GM12875 (cell line): ENCODE measurements around the gene GPR4.
"Not testable (repeated sequence)": the region's sequence is repeated elsewhere in the genome, so short reads cannot be mapped to it uniquely, and the experiment has no call there.

ENCODE experiments used
- H3K4me3 ChIP-seq: one replicate; pipeline ENCODE4 v1.5.1; 2011; ENCODE audit warnings: low read depth, low read length, control low read depth
- CTCF ChIP-seq: IDR thresholded peaks from 2 replicates; pipeline ENCODE4 v1.5.1; 2011; ENCODE audit warnings: low read depth, mild to moderate bottlenecking, control low read depth, inconsistent platforms, low read length, moderate library complexity, borderline replicate concordance; ENCODE audit not compliant: insufficient read depth

Gene GPR4

DNA sequence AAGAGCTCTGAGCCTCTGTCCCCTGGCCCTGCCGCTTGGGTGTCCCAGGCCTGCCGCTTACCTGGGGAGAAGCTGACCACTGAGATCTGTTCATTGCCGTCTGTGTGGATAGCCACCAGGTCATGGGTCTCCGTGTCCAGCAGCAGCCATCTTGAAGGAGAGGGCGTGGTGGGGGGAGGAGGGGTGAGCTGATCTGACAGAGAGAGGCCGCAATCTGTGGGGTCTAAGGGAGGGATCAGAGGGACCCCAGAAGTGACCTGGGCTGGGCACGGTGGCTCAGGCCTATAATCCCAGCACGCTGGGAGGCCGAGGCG lies 14.6 kb upstream of the GPR4 start:
- no peak overlapping the region for H3K4me3 ChIP-seq
- TF ChIP-seq CTCF: no peak

DNA sequence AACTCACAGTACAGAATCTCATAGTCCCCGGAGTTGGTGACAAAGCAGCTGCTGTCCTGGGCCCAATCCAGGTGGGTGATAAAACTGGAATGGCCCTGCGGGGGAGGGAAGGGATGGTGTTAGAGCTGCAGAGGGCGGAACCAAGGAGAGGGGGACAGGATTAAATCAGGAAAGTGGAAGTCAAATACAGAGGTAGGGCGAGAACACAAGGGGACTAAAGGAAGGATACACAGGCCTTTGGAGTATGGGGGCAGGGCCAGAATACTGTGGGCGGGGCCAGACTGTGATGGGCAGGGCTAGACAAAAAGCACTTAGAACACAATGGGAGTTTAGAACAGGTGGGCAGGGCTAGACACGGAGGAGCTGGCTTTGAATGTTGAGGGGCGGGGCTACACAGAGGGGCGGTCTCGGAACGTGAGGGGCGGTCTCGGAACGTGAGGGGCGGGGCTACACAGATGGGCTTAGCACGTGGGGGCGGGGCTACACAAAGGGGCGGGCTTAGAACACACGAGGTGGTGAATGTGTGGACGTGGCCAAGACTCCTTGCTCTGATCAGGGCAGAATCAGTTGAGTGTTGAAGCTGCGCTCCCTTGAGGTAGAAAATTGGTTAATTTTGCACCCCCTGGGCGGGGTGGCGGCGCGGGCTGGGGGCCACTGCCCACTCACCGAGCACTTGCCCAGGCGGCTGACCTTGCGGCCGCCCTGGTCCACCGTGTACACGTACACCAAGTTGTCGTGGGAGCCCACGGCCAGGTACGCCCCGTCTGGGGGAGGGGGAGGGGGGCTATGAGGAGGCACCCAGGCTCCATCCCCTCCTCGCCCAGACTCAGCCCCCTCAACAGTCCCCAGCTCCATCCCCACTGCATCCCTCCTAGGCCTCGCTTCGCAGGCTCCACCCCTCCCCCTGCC lies 14.0 kb upstream of the GPR4 start:
- no peak for TF ChIP-seq CTCF
- no peak overlapping the region for H3K4me3 ChIP-seq

GRCh38 chr19:45615056-45615455 lies 13.0 kb upstream of the GPR4 start:
- not testable (repeated sequence) for H3K4me3 ChIP-seq

DNA sequence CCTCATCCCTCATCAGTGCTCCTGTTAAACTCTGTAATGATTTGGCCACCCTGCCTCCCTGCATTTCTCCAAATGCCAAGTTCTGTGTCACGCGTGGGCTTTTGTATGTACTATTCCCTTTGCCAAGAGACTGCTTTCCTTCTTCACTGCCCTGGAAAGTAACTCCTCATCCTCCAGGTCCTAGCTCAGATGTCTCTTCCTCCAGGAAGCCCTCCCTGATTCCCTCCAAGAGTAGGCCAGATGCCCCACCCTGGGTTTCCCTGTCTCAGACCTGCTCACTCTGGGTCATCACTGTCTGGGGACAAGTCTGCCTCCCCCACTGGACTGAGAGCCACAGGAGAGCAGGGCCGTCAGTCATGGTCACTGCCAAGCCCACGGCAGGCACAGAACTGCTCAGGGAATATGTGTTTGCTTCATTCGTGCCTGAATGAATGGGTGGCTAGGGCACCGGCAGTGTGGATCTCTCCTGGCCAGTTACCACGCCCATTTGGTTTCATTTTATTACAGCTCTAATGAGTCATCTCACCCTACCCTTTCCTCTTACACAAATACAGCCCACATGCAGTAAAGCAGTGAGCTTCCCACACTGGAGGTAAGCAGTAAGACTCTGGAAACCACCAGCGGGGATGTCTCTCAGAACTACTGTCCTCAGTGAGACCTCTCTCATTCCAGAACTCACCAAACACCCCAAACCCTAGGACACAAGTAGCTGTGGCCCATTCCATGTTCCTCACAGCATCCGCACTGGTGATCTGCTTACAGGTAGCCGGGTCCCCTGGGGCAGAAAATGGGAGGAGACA lies 12.1 kb upstream of the GPR4 start:
- TF ChIP-seq CTCF: no peak
- H3K4me3 ChIP-seq: no peak overlapping the region

- H3K4me3 ChIP-seq: no peak overlapping the region
- no peak for TF ChIP-seq CTCF
Measured at GRCh38 chr19:45608948-45609347, 6.9 kb upstream of the GPR4 start.

- H3K4me3 ChIP-seq: no peak overlapping the region
- peak; percentile 80 for TF ChIP-seq CTCF
Measured at GRCh38 chr19:45607071-45608029, 5.3 kb upstream of the GPR4 start.

DNA sequence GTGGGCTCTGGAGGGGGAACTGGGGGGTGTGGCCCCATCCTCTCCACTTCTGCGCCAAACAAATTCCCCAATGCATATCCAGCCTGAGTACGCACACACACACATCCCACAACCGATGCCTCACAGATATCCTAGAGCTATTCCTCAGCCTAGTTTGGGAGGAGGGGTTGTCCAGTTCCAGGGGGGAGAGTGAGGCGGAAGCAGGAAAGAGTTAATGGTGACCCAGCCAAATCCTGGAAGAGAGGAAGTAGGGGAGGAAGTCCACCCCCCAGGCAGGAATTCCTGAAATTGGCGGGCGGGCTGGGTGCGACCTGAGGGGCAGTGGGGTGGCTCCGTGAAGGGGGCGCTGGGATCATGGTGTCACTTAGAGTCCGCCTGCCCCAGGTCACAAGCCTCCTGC lies 897 bp downstream of the GPR4 start:
- H3K4me3 ChIP-seq: no peak overlapping the region
- no peak for TF ChIP-seq CTCF
